HG03045 (cell line): ENCODE results near the gene CCDC86.

Source experiments
- ATAC-seq: cut with Tn5 transposase; IDR thresholded peaks from one replicate; pipeline ENCODE4 v1.9.1; 2021; ENCODE audit warnings: mild to moderate bottlenecking, moderate library complexity; ENCODE audit not compliant: unreplicated experiment

Gene CCDC86

GRCh38 chr11:60887556-60887955 is 45.6 kb downstream of the CCDC86 start:
- peak; percentile 52 for ATAC-seq

GRCh38 chr11:60889869-60890311 is 48.0 kb downstream of the CCDC86 start:
- no peak for ATAC-seq

- no peak for ATAC-seq
These were observed 48.8 kb downstream of the CCDC86 start for GRCh38 chr11:60890696-60891095.

- ATAC-seq, result no peak
These were observed 49.3 kb downstream of the CCDC86 start for GRCh38 chr11:60891103-60891741.

GRCh38 chr11:60895687-60896086 is 53.8 kb downstream of the CCDC86 start:
- no peak for ATAC-seq

- no peak for ATAC-seq
These were observed 55.6 kb downstream of the CCDC86 start for GRCh38 chr11:60897496-60897895.

GRCh38 chr11:60899046-60899936 is 57.4 kb downstream of the CCDC86 start:
- no peak for ATAC-seq

- ATAC-seq, result no peak
These were observed 58.1 kb downstream of the CCDC86 start for GRCh38 chr11:60899977-60900376.
